Measurements from ENCODE around the gene ARL6IP4. TPM values are rescaled to one million over a fixed set of nuclear protein-coding genes. Genes with fewer than 3 reads are reported as not detected.

The ARL6IP4 gene
- total RNA-seq, 4 donors from 2014 or later = 87.5 to 149 (median 114) TPM

- no peak for DNase-seq (ENCODE audit: low spot score in 2 of 2)
- no peaks in the 10 kb centered on the region for H3K9me3 ChIP-seq
- WGBS = 83% methylated on average over 3 of the region's 13 CpGs
- H3K4me3 ChIP-seq = no peak overlapping the region
- peaks cover 52% of the 10 kb centered on the region for H3K36me3 ChIP-seq
- TF ChIP-seq POLR2AphosphoS5 (IDR thresholded peaks at IDR 0.05) (no peak), CTCF (IDR thresholded peaks at IDR 0.05) (no peak), EP300 (IDR thresholded peaks at IDR 0.05) (no peak), POLR2A (IDR thresholded peaks at IDR 0.05) (no peak)
- no peaks in the 10 kb centered on the region for H3K27me3 ChIP-seq
- no peak overlapping the region for H3K27ac ChIP-seq
- peaks cover 24% of the 10 kb centered on the region for H3K4me1 ChIP-seq
These were observed 7.6 kb downstream of the ARL6IP4 start for GRCh38 chr12:122988036-122988435.

- peaks cover 49% of the 10 kb centered on the region for H3K36me3 ChIP-seq
- WGBS = 87% methylated on average over 10 of the region's 21 CpGs
- no peaks in the 10 kb centered on the region for H3K9me3 ChIP-seq
- peaks cover 17% of the 10 kb centered on the region for H3K4me1 ChIP-seq
- H3K27me3 ChIP-seq = no peaks in the 10 kb centered on the region
- H3K27ac ChIP-seq = no peak overlapping the region
- no peak overlapping the region for H3K4me3 ChIP-seq
- TF ChIP-seq EP300 (IDR thresholded peaks at IDR 0.05) (no peak), POLR2AphosphoS5 (IDR thresholded peaks at IDR 0.05) (no peak), CTCF (IDR thresholded peaks at IDR 0.05) (no peak), POLR2A (IDR thresholded peaks at IDR 0.05) (no peak)
- DNase-seq (ENCODE audit: low spot score in 2 of 2) = no peak
These were observed 8.2 kb downstream of the ARL6IP4 start for GRCh38 chr12:122988612-122989212.

GRCh38 chr12:122989225-122989839 is 8.9 kb downstream of the ARL6IP4 start:
- DNase-seq (ENCODE audit: low spot score in 2 of 2) = no peak
- no peak overlapping the region for H3K4me3 ChIP-seq
- TF ChIP-seq POLR2A (IDR thresholded peaks at IDR 0.05) = no peak
- TF ChIP-seq EP300 (IDR thresholded peaks at IDR 0.05) = no peak
- no peak for TF ChIP-seq POLR2AphosphoS5 (IDR thresholded peaks at IDR 0.05)
- TF ChIP-seq CTCF (IDR thresholded peaks at IDR 0.05) = no peak
- WGBS = 100% methylated on average over 1 of the region's 10 CpGs
- H3K9me3 ChIP-seq = no peaks in the 10 kb centered on the region
- no peak overlapping the region for H3K27ac ChIP-seq
- H3K27me3 ChIP-seq = no peaks in the 10 kb centered on the region
- H3K4me1 ChIP-seq = peaks cover 11% of the 10 kb centered on the region
- peaks cover 44% of the 10 kb centered on the region for H3K36me3 ChIP-seq

GRCh38 chr12:122989874-122990419 is 9.5 kb downstream of the ARL6IP4 start:
- no peaks in the 10 kb centered on the region for H3K27me3 ChIP-seq
- 88% methylated on average over 14 of the region's 22 CpGs for WGBS
- H3K9me3 ChIP-seq = no peaks in the 10 kb centered on the region
- TF ChIP-seq EP300 (IDR thresholded peaks at IDR 0.05) = no peak
- no peak for TF ChIP-seq CTCF (IDR thresholded peaks at IDR 0.05)
- TF ChIP-seq POLR2AphosphoS5 (IDR thresholded peaks at IDR 0.05) = no peak
- no peak for TF ChIP-seq POLR2A (IDR thresholded peaks at IDR 0.05)
- peaks cover 4% of the 10 kb centered on the region for H3K4me1 ChIP-seq
- peaks cover 44% of the 10 kb centered on the region for H3K36me3 ChIP-seq
- no peak overlapping the region for H3K27ac ChIP-seq
- no peak for DNase-seq (ENCODE audit: low spot score in 2 of 2)
- no peak overlapping the region for H3K4me3 ChIP-seq

- peaks cover 42% of the 10 kb centered on the region for H3K36me3 ChIP-seq
These were observed 10.1 kb downstream of the ARL6IP4 start for GRCh38 chr12:122990561-122990960.

More at GRCh38 chr12:122990561-122990960, 10.1 kb downstream of the ARL6IP4 start:
- Histone ChIP-seq H3K4me3 (no peak overlapping the region), H3K27ac (no peak overlapping the region), H3K27me3 (no peaks in the 10 kb centered on the region), H3K9me3 (no peaks in the 10 kb centered on the region), H3K4me1 (no peaks in the 10 kb centered on the region)
- TF ChIP-seq EP300 (IDR thresholded peaks at IDR 0.05) (no peak), POLR2A (IDR thresholded peaks at IDR 0.05) (no peak), CTCF (IDR thresholded peaks at IDR 0.05) (no peak), POLR2AphosphoS5 (IDR thresholded peaks at IDR 0.05) (no peak)
- 80% methylated on average over 3 of the region's 13 CpGs for WGBS
- DNase-seq (ENCODE audit: low spot score in 2 of 2) = no peak

Data from suprapubic skin (tissue), 4 donors.